HL-60 (cell line): ENCODE measurements around the gene NKX2-4.

Experiments
- CTCF ChIP-seq: IDR thresholded peaks from one replicate; pipeline ENCODE4 v1.5.1; 2011; ENCODE audit warnings: low read length, control low read depth, inconsistent platforms; ENCODE audit not compliant: insufficient read depth
- REST ChIP-seq: IDR thresholded peaks from 2 replicates; pipeline ENCODE4 v1.6.1; 2012; ENCODE audit warnings: low read depth; ENCODE audit not compliant: insufficient replicate concordance

DNA sequence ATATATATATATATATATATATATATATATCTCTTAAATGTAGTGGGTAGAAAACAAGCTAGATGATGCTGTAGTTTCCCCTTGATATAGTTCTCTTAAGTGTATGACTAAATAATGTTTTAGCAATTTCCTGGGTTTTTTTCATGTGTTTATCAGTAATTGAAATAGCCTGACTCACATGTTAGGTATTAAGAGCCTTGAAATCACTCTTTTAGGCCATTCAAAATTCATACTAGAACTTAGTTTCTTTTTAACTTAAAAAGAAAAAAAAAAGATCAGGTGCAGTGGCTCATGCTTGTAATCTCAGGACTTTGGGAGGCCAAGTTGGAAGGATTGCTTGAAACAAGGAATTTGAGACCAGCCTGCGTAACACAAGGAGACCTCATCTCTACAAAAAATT is 44.1 kb downstream of the NKX2-4 start:
- TF ChIP-seq CTCF (no peak), REST (no peak)
